ENCODE measurements around the gene APBB1IP.
"Not testable (repeated sequence)": the region's sequence is repeated elsewhere in the genome, so short reads cannot be mapped to it uniquely, and the experiment has no call there.

APBB1IP gene

GRCh38 chr10:26566525-26567350 lies 128.6 kb downstream of the APBB1IP start:
- TF ChIP-seq CTCF (IDR thresholded peaks at IDR 0.05) (no peak), ZFX (IDR thresholded peaks at IDR 0.05; ENCODE audit: borderline replicate concordance) (no peak)

DNA sequence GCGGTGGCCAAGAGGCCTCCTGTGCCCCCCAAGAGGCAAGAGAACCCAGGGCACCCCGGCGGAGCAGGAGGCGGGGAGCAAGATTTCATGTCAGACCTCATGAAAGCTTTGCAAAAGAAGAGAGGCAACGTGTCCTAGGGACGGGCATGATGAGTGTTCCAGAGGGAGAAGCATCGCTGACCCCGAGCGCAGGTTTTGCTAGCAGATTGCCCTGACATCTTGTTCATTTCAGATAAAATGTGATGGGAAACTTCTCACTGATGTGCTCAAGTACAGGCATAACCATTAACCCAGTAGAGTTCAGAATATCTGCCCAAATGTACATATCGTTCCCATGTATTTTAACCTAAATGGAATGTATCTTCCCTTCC lies 129.2 kb downstream of the APBB1IP start:
- H3K27ac ChIP-seq, result no peak overlapping the region
- TF ChIP-seq ZFX (IDR thresholded peaks at IDR 0.05; ENCODE audit: borderline replicate concordance), result no peak
- TF ChIP-seq CTCF (IDR thresholded peaks at IDR 0.05), result no peak

More at GRCh38 chr10:26566525-26567350, 128.6 kb downstream of the APBB1IP start:
- H3K27ac ChIP-seq, result no peak overlapping the region

GRCh38 chr10:26571655-26572054 lies 133.5 kb downstream of the APBB1IP start:
- no peak overlapping the region for H3K27ac ChIP-seq
- TF ChIP-seq CTCF (IDR thresholded peaks at IDR 0.05) (no peak), ZFX (IDR thresholded peaks at IDR 0.05; ENCODE audit: borderline replicate concordance) (no peak)

- no peak for TF ChIP-seq CTCF (IDR thresholded peaks at IDR 0.05)
- no peak for TF ChIP-seq ZFX (IDR thresholded peaks at IDR 0.05; ENCODE audit: borderline replicate concordance)
- no peak overlapping the region for H3K27ac ChIP-seq
These were observed 135.5 kb downstream of the APBB1IP start for GRCh38 chr10:26573674-26574073.

DNA sequence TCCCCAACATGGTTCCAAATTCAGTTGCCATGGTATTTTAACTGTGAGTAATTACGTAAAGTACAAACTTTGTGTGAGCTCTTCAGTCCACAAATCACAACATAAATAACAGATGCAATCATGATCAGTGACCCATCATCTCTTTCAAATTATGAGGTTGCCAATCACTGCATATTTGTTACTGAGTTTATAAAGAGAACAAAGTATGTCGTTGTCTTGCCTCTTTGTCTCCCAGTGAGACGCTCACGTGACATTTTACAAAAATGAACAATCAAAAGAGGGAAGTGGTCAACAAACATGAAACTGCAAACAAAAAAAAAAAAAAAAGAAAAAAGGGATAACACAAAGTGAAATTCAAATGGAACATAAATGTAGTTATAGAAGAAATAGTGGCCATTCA lies 136.6 kb downstream of the APBB1IP start:
- TF ChIP-seq ZFX (IDR thresholded peaks at IDR 0.05; ENCODE audit: borderline replicate concordance) (no peak), CTCF (IDR thresholded peaks at IDR 0.05) (no peak)

GRCh38 chr10:26578371-26578770 lies 140.2 kb downstream of the APBB1IP start:
- not testable (repeated sequence) for H3K27ac ChIP-seq

More for the DNA sequence above, 136.6 kb downstream of the APBB1IP start:
- no peak overlapping the region for H3K27ac ChIP-seq

GRCh38 chr10:26579256-26580063 lies 141.3 kb downstream of the APBB1IP start:
- H3K27ac ChIP-seq, result no peak overlapping the region
- TF ChIP-seq CTCF (IDR thresholded peaks at IDR 0.05) (no peak), ZFX (IDR thresholded peaks at IDR 0.05; ENCODE audit: borderline replicate concordance) (no peak)

Measured in 22Rv1 (cell line).